Measurements from ENCODE around the gene GSG1. TPM values are rescaled to one million over a fixed set of nuclear protein-coding genes. Genes with fewer than 3 reads are reported as not detected.

The GSG1 gene
- total RNA-seq, 4 donors from 2014 or later = 0.56 TPM; not detected in 3

DNA sequence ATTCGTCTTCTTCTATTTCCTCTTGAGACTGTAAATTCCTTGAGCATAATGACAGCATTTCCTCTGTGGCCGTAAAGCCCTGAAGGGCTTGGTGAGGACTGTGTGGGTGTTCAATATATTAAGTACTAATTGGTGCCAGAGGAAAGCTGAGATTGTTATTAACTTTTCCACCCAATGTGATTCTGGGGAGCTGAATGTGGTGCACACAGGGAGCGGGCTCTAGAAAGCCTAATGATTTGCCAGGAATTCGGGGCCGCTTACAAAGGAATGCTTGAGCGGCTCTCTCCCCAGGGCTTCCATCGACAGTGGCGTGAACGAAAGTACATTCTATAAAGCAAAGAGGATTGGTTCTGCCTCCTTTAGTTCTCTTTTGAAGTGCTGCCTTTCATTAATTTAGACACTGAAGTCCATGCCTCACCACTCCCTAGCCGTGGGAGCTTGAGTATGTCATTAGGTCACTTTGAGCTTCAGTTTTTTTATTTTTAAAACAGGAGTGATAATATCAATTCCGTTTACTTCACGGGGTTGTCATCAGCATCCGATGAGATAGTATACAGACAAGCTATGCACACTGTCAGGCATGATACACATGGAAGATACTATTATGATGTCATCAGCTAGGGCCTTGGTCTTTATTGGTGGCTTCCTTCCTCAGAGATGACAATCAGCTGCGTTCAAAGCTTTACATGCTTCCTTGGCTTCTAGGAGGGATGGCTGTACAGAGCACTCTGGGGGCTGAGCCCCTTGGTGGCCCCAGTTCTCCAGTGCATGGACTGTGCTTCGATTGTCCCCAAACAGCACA is 11.0 kb upstream of the GSG1 start:
- ATAC-seq (ENCODE audit: low FRiP score) (no peak), DNase-seq (ENCODE audit: low spot score) (no peak)
- TF ChIP-seq, protein P1, sequence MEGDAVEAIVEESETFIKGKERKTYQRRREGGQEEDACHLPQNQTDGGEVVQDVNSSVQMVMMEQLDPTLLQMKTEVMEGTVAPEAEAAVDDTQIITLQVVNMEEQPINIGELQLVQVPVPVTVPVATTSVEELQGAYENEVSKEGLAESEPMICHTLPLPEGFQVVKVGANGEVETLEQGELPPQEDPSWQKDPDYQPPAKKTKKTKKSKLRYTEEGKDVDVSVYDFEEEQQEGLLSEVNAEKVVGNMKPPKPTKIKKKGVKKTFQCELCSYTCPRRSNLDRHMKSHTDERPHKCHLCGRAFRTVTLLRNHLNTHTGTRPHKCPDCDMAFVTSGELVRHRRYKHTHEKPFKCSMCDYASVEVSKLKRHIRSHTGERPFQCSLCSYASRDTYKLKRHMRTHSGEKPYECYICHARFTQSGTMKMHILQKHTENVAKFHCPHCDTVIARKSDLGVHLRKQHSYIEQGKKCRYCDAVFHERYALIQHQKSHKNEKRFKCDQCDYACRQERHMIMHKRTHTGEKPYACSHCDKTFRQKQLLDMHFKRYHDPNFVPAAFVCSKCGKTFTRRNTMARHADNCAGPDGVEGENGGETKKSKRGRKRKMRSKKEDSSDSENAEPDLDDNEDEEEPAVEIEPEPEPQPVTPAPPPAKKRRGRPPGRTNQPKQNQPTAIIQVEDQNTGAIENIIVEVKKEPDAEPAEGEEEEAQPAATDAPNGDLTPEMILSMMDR (IDR thresholded peaks at IDR 0.05) = no peak

DNA sequence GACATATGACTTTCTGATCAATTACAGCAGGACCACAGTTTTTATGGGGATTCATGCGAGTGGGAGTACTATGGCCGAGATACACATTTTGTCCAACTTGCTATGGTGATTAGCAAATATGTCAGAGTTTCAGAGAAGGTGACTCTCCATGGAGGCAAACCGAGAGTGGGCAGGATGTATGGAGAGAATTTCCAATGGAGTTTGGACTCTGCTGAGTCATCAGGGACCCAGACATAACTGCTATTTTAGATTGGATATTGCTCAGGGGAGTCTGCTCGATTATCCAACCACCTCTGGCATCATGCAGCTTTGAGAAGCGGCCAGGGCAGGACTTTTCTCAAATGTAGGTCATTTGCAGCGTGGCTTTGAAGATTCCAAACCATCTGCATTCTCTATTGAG is 9.5 kb upstream of the GSG1 start:
- DNase-seq (ENCODE audit: low spot score) = no peak
- no peak for ATAC-seq (ENCODE audit: low FRiP score)
- TF ChIP-seq, protein P1 (IDR thresholded peaks at IDR 0.05) = no peak

DNA sequence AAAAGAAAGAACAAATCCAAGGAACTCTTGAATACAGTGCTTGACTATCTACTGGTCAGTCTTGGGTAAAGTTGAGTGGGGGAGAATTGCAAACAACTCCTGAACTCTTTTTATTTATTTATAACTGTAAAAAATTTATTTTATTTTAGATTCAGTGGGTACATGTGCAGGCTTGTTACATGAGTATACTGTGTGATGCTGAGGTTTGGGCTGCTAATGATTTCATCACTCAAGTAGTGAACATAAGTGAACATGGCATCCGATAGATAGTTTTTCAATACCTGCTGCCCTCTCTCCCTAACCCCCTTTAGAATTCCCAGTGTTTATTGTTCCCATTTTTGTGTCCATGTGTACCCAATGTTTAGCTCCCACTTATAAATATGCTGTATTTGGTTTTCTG is 3.2 kb upstream of the GSG1 start:
- TF ChIP-seq, protein P1 (IDR thresholded peaks at IDR 0.05) = no peak
- DNase-seq (ENCODE audit: low spot score) = no peak
- no peak for ATAC-seq (ENCODE audit: low FRiP score)

GRCh38 chr12:13105781-13106180 is 2.3 kb upstream of the GSG1 start:
- DNase-seq (ENCODE audit: low spot score) (no peak), ATAC-seq (ENCODE audit: low FRiP score) (no peak)
- TF ChIP-seq, protein P1 (IDR thresholded peaks at IDR 0.05) = no peak

DNA sequence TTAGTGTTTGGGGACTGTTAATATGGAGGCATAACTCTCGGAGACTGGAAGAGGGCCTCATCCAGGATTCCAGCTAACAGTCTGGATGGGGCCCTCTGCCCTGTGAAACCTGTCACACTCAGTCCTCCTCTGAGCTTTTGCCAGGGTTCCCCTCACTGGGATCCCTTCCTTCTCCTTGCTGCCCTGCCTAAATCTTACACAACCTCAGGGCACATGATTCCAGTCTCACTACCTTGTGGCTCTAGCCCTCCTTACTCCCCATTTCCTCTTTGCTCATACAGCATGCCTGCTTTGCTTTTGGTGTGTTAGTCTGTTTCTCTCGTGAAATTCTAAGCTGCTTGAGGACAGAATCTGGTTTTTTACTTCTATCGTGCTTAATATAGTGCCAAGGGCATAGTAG is 942 bp upstream of the GSG1 start:
- TF ChIP-seq, protein P1 (IDR thresholded peaks at IDR 0.05) = no peak
- ATAC-seq (ENCODE audit: low FRiP score) (no peak), DNase-seq (ENCODE audit: low spot score) (no peak)

- DNase-seq (ENCODE audit: low spot score) (no peak), ATAC-seq (ENCODE audit: low FRiP score) (no peak)
- TF ChIP-seq, protein P1 (IDR thresholded peaks at IDR 0.05) = no peak
Observed at GRCh38 chr12:13102461-13103195, 839 bp downstream of the GSG1 start.
